Gastroesophageal sphincter (tissue), 3 donors: ENCODE results near the gene PCDHGA4.

ENCODE experiments used
- POLR2AphosphoS5 ChIP-seq: sonication (generic); formaldehyde crosslinking; IDR thresholded peaks from one replicate; pipeline ENCODE4 v1.6.1; 2017; ENCODE audit warnings: antibody characterized with exemption
- TF ChIP-seq, protein P1 (sequence below), 4 experiments: fragments of 200-600 bp in 2 of 4; fragments of 450-650 bp in 2 of 4; sonication (generic) in 1 of 4; IDR thresholded peaks; one replicate each; pipeline ENCODE4 v1.5.1; 2017 to 2019; ENCODE audit warnings: antibody characterized with exemption in 4 of 4, mild to moderate bottlenecking in 2 of 4, moderate library complexity in 2 of 4

DNA sequence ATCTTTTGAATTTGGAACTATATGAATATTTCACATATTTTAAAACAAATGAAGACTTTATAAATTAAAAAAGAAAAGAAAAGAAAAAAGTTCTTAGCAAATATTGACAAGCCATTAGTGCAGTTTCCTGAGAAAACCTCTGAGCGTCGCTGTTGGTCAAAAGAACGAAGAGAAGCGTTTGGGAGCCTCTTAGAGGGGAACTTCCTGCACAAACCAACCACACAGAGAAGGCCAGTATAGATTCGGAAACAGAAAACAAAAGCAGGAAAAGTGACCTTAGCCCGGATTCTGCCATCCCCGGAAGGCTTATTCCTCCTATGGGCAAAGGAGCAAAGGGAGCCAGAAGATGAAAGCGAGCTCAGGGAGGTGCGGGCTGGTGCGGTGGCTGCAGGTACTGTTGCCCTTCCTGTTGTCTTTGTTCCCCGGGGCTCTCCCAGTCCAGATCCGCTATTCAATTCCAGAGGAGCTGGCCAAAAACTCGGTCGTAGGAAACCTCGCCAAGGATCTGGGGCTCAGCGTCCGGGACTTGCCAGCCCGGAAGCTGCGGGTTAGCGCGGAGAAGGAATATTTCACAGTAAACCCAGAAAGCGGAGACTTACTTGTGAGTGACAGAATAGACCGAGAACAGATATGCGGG lies 5.1 kb downstream of the PCDHGA4 start, which contains the start of gene PCDHGB2:
- TF ChIP-seq, protein P1, sequence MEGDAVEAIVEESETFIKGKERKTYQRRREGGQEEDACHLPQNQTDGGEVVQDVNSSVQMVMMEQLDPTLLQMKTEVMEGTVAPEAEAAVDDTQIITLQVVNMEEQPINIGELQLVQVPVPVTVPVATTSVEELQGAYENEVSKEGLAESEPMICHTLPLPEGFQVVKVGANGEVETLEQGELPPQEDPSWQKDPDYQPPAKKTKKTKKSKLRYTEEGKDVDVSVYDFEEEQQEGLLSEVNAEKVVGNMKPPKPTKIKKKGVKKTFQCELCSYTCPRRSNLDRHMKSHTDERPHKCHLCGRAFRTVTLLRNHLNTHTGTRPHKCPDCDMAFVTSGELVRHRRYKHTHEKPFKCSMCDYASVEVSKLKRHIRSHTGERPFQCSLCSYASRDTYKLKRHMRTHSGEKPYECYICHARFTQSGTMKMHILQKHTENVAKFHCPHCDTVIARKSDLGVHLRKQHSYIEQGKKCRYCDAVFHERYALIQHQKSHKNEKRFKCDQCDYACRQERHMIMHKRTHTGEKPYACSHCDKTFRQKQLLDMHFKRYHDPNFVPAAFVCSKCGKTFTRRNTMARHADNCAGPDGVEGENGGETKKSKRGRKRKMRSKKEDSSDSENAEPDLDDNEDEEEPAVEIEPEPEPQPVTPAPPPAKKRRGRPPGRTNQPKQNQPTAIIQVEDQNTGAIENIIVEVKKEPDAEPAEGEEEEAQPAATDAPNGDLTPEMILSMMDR (IDR thresholded peaks at IDR 0.05) = peak in 2 of 4 experiments; percentile 15 to 21
- no peak for TF ChIP-seq POLR2AphosphoS5
